Esophagus mucosa (tissue), 1 donor: ENCODE measurements around the gene ELAVL2. TPM values are rescaled to one million over a fixed set of nuclear protein-coding genes. Genes with fewer than 3 reads are reported as not detected.
A peak's percentile ranks its signal among the peaks of the same experiment; 100 is the strongest.
"Not testable (repeated sequence)": the region's sequence is repeated elsewhere in the genome, so short reads cannot be mapped to it uniquely, and the experiment has no call there.

Source experiments
- ATAC-seq: fragments of 200-7000 bp; cut with Tn5 transposase; one replicate; pipeline ENCODE4 v1.9.1; 2020
- total RNA-seq: library from RNA; stranded (reverse); gene quantifications from one replicate; pipeline ENCODE4 v1.2.4, GENCODE V29; 2023
- donor health status: DM: yes; HTN: yes; CAD: no.

Gene ELAVL2
- total RNA-seq, 1 donor from 2014 or later = 0.24 TPM

DNA sequence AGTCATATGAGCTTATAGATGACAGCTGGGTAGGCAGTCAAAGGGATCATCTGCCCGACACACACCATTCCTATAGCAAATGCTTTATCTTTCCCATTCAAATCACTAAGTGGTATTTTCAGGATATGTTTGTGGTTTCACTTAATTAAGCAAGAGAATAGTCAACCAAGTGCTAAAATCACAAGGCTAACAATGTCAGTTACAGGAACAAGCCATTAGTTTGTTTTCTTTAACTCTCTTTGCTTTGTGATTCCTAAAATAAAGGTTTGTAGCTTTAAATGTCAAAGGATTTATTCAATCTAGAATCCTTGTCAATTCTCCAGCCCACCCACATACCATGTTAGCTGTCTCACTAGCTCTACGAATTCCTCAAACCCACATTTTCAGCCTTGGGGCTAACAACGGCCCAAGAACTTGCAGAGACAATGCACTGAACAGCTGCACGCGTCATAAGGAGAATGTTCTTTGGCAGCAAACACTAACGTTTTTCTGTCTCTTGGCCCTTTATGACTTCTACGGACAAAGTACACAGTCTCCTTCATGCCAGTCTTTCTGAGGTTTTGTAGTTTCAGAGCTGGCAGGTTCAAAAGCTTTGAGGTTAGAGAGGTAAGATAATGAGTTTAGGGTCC is 56.6 kb downstream of the ELAVL2 start:
- peak; percentile 38 for ATAC-seq

DNA sequence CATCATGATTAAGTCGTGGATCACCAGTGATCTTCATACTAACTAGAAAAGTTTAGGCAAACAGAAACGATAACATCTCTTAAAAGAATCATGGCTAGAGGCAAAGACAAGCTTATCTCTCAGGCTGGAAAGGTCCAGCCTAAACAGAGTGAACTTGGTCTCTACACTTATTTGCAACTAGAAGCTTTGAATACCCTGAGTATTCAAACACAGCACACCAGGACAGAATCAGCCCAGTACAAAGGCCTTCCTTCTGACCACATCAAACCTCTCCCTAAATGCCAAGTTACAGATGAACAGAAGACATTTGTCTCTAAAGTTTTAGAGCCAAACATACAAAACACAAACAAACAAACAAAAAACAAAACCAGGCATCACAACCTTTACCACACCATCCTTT is 57.2 kb downstream of the ELAVL2 start:
- no peak for ATAC-seq

DNA sequence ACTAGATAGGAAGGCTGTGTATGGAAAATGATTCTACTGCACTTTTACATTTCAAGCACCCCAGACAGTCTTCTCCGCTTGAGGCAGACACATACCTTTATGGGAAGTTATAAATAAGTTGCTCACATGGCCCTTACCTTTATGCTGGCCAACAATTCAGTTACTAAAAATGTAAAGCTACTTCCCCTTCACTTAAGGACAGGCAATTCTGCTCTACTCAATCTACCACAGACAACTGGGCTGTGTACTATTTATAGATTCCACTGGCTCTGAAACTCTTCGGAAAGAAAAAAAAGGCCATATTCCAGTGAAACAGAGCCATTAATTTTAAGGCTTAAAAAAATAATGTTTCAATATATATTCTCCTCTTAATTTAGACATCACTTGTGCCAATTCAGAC is 59.4 kb downstream of the ELAVL2 start:
- no peak for ATAC-seq

DNA sequence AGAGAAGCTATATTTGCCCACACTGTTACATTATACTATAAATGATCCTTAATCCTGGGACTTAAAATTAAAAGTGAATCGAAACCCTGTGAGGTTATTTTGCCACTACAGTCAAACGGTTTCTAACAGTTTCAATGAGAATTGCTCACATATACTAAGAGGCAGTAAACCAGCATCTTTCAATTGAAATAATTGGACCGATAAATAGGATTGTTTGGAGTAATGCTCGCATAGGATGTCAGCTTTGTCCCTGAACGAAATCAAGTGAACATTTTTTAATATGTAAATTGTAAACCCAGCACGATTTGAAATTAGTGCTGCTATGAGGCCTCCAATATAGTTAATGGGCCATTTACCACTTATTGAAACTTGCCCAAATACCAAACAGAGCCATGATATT is 60.5 kb downstream of the ELAVL2 start:
- no peak for ATAC-seq

DNA sequence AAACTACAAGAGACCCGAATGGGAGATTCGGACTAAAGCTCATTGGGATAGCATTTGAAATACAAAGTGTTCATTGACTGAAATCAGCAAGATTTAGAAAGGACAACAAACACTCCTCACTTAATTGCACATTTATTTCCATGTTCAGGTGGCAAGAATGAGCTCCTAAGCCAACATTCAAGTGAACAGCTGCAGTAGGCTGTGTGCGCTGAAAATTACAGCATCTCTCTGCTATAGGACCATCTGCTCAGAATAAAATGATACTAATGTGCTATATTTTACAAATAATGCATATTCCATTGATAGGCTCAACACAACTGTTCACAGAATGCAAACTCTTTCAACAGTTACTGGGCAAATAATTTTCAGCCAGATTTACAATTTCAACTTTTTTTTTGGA is 61.8 kb downstream of the ELAVL2 start:
- no peak for ATAC-seq

DNA sequence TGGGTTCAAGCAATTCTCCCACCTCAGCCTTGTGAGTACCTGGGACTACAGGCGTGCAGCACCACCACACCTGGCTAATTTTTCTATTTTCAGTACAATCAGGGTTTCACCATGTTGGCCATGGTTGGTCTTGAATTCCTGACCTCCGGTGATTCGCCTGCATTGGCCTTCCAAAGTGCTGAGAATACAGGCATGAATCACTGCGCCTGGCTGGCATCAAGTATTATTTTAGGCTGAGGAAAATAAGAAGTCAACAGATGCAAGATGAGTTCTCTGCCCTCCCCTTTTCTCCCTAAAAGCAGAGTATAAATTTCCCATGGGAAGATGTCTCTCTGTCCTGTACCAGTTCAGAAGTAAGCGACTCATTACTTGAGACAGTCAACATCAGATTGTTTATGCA is 71.5 kb downstream of the ELAVL2 start:
- ATAC-seq = no peak

DNA sequence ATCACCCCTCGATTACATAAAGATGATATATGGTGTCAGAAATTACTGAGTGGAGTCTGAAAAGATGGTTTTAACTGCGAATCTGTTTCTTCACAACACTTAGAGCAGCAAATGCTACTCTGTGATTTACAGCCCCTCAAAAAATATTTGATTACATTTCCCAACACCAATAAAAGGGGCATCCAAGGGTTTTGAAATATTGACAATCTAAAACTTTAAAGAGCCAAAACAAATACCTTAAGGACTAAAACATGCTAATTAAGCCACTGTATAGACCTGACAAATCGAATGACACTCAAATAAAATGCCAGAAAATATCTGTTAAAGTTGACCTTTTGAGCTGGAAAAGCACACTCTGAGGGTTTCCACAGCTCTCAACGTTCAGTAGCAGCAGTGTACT is 73.2 kb downstream of the ELAVL2 start:
- ATAC-seq = no peak

DNA sequence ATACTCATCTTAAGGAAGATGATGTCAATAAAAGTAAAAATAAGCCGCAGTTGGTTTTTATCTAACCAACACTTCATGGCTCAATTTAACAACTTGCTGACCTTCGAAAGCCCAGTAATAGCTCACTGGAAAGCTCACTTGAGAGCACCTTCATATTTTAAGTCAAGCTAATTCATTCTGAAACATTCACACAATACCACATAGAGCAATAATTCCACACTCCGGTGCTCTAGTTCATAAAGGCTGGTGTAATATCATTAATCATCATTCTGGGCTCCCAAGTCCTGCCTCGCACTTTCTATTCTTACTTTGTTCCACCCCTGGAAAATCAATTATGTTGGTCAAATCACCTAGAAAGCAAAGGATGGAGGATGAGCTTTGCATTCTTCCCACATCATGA is 74.4 kb downstream of the ELAVL2 start:
- no peak for ATAC-seq

DNA sequence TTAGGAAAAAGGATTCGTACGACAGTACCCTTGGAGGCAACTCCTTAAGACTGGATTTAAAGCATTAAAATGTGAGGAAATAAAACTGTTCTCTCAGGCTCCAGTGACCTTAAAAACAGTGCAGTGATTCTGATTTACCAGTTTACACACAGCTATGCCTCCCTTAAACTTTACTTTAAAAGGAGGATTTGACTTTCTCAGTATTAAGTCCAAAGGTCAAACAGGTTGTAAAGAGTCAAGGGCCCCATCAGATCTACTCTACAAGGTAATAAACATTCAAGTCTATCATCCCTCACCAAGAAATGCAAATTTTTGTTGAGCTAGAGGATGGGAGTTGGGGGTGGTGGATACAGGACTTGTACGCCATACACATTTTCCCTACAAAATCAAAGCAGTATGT is 75.2 kb downstream of the ELAVL2 start:
- no peak for ATAC-seq

DNA sequence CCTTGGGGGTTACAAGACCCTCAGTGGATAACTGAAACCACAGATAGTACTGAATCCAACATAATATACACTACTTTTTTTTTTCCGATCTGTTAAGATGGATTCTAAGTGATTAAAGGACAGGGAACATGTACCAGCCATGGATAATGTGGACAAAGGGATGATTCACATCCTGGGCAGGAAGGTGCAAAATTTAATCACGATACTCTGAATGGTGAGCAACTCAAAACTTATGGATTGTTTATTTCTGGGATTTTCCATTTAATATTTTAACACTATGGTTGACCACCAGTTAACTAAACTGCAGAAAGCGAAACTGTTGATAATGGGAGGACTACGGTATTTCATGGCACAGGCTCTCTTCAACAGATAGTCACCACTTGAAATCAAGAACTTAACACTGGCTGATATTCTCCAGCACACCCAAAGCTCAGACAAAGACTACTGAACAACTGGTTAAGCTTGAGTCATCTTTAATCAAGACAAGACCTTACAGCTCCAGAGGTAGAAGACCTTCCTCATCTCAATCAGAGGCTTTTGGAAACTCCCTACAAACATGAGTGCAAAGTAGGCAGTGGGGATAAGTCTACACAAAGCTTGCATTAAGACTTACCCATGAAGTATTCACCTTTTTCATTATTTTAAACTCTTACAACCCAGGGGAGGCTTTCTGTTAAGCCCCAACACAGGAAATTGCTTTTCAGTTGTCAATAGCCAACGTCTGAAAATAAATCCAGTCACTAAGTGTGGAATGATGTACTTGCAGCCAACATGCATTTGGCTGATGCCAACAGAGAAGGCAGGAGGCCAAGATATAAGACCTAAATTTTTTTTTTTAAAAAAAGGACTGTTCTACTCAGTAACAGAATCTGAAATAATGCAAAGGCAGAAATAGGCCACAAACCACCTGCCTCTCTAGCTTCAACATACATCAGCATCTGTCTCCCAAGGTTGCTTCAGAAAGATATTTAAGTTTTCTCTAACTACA is 78.7 kb downstream of the ELAVL2 start:
- peak; percentile 46 for ATAC-seq

DNA sequence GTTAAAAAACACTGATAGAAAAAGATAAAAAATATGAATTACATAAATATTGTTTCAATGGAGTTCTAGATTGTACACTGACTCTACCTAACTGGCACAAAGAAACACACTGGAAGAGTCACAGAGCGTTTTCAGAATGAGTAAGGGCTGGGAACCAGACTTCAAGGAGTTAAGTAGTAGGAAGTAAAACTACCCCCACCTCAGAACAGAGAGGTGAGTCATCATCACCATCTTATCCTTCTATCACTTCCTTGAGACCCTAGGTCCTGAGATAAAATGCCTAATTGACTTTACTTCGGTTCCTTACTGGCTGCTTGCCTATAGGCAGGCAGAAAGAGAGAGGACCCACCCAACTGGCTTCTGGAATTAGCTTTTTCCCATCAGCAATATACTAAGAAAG is 79.7 kb downstream of the ELAVL2 start:
- no peak for ATAC-seq

DNA sequence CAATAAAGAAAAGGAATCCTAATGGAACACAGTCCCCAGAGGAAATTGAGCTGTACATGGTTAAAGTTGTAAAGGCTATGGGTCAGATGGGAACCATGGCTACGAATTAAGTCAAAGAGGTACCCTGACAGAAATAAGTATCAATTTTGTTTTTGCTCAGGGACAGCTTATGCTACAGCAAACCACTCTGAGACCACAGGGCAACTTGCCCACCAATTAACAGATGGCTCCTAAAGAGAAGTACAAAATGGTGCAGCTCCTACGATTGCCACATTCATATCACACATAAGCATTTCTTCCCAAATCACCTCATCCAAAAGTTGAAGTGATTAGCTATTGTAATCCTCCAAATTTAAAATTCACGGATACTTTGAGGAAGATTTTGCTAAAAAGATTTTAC is 83.0 kb downstream of the ELAVL2 start:
- no peak for ATAC-seq

DNA sequence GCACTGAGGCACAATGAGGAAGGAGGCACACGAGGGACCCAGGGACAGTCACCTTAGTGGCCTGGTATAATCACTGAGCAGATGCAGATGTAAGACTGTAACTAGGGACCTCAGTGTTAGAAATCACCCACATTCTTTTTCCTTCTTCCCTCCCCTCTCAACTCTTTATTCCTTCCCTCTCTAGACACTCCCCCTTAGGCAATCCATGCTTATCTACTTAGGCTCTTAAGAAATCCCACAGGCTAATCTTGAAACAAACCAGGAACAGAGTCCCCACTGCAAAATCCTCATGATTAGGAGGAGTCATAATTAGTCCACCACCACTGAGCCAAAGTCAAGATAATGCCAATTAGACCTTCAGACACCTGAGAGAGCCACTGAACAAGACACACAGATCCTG is 84.7 kb downstream of the ELAVL2 start:
- ATAC-seq = no peak

DNA sequence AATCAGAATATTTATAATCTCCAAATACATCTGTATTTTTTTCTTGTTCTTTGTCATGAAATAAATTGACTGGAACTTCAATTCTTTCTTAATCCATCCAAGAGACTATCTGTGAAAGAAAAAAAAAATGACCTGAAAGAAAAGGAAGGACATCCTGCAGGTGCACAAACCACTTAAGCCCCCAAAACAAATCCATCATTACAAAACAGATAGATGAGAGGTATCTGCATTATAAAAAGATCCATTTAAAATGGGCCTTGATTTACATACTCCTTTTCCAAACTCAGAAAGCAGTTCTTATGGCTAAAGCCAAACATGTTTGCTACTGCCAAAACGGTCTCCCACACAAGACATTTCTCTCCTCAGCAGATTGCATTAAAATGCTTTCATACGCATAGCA is 85.5 kb downstream of the ELAVL2 start:
- ATAC-seq = no peak

DNA sequence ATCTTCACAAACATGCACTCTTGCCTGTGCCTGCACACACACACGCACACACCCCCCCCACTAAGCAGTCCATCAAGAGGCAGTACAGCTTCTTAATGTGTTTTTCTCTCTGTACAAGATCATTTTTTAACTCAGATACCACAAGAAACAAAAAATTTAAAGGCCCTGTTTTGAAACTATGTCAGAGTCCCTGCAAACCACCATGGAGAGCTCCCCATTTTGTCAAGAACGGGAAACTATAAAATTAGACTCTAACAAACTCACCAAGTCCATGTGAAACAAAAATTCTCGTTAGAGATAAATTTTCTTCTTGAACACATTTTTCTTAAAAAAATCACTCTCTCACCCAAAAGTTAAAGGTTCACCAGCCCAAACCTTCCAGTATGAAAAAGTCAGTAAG is 86.3 kb downstream of the ELAVL2 start:
- no peak for ATAC-seq

DNA sequence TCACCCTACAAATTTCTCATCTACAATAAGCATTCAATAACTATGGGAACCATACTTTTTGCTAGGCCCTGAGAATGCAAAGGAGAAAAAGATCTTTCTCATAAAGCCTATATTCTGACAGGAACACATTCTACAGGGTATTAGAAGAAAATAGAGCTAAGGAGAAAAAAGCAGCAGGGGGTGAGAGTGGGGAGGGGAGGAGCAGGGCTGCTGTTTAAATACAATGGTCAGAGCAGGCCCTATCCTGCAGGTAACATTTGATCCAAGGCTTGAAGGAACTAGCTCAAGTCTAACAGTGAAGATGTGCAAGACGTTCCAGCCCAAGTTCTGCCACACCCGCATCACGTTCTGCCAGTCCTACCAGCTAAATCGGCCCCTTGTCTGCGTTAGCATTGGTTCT is 89.7 kb downstream of the ELAVL2 start:
- ATAC-seq = no peak

DNA sequence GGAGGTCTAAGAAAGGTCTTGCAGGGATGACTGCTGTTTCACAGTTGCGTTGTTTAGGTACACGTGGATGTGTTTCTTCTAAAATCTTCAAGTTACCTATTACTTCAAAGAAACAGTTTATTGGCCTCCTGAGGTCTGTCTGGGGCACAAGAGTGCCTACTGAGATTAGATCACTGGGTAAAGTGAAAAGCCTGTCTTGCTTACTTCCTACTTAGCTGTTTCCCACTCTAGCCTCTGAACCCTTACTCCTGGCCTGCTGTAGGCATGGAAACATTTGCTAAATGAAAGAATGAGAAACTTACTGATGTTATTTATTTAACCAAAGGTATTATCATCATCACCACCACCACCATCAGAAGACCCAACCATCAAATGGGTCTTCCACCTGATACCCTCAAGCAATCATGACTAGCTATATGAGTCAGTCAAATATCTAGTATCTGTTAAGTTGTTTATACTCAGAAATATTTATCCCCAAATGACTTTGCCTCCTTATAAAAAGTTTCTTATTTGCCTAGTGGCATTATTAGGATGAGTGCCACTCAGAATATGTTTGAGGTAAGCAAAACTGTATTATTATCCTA is 92.5 kb downstream of the ELAVL2 start:
- ATAC-seq = no peak

DNA sequence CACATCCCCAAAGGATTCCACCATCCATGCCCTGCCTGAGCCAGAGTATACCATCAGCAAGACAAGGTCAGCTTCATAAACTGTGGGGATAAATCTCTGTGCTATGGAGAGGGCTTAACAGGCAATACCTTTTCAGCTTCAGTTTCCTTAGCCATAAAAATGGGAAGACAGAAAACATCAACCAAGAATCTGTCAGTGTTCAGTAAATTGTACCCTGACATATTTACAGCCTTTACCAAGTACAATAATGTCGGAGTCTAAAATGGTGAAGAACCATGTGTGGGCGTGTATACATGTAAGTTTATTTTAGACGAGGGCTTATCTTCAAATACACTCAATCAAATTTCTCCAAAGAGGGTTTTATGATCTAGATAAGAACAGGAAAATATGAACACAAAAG is 94.7 kb downstream of the ELAVL2 start:
- no peak for ATAC-seq

DNA sequence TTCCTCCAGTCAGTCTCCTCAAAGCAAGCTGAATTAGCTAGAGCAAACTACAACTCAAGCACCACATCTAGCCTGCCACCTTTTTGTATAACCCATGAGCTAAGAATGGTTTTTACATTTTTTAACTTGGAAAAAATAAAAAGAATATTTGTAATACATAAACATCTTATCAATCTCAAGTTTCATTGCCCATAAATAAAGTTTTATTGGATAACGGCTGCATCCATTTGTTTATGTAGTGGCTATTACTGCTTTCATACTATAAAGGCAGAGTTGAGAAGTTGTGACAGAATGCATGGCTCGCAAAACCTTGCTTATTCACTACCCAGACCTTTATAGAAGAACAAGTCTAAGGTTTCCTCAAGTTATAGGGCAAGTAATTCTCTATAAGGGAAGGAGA is 95.7 kb downstream of the ELAVL2 start:
- no peak for ATAC-seq

DNA sequence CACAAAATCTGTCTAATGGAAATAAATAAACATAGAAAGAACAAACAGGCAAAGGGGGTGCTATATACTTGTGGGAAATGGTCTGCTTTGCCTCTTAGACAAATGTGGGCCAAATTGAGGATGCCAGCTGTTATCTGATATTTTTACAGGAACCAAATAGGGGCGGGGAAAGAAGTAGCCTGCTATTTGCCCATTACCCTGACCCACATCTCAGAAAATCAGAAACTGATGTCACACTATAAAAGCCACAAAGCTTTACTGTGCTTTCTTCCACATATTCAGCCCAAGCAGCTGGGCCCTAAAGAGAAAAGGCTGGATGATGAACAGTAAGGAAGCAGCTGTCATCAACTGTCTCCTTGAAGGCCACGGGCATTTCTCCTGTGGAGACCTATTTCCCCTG is 97.3 kb downstream of the ELAVL2 start:
- no peak for ATAC-seq

DNA sequence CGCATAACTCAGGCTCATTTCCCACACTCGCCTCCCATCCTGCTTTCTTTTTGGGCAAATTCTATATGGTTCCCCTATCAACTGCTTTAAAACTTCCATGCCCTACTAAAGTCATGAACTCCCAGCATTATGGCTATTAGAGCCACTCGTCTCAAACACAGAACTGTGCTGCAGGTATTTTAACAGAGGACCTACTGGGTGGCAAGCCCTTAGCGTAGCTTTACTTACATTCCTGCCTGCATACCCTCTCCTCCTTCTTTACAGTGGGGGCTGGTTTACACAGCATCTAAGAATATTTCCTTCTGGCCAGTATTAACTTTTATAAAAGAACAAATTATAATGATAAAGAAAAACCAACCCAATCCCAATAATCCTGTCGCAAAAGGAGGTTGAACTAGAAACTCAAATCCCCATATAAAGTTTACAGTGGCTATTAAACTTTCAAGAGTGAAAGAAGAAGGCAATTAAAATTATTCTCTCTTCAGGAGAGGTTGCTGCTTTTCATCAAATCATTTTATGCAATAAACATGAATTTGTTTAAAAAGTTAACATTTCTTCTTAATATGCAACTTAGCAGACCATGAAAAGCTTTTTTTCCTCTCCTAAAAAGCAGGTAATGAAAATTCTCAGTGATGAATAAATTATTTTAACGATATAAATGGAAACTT is 100.6 kb downstream of the ELAVL2 start:
- no peak for ATAC-seq

DNA sequence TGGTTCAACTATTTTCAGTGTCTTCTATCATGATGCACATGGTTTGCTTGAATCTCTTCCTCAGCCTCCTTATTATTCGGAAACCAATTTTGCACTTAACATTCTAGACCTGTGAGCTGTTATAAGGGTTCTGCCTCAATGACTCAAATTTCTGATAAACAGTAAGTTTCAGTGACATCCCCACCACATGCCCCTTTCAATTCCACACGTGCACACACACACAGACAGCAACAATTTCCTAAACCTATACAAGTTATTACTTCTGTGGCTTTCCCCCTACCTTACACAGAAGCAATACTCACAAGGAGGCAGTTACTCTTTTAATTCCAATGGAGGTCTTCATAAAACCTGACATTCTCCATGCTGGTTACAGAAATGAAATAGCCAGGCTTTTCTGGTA is 102.4 kb downstream of the ELAVL2 start:
- ATAC-seq = no peak

DNA sequence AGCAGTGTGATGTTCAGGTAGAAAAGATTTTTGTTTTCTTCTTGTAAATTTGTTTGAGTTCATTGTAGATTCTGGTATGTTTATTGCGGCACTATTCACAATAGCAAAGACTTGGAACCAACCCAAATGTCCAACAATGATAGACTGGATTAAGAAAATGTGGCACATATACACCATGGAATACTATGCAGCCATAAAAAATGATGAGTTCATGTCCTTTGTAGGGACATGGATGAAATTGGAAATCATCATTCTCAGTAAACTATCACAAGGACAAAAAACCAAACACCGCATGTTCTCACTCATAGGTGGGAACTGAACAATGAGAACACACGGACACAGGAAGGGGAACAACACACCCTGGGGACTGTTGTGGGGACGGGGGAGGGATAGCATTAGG is 103.0 kb downstream of the ELAVL2 start:
- ATAC-seq = not testable (repeated sequence)
